Esophagus muscularis mucosa (tissue), 4 donors: ENCODE measurements around the gene PPP1R2C. TPM values are rescaled to one million over a fixed set of nuclear protein-coding genes. Genes with fewer than 3 reads are reported as not detected.

Experiments used
- DNase-seq: peaks from one replicate; pipeline ENCODE4 v3.0.0-alpha.2; 2017; ENCODE audit errors: extremely low spot score
- H3K27ac ChIP-seq, 4 donors: fragments of 200-600 bp; sonication (generic); replicated peaks in 1 of 4; 1 replicate in 3 of 4; 2 replicates in 1 of 4; pipeline ENCODE4 v1.5.1; 2016 to 2019; ENCODE audit warnings: mild to moderate bottlenecking in 1 of 4
- H3K27me3 ChIP-seq, 4 donors: fragments of 200-600 bp; sonication (generic); one replicate each; pipeline versions ENCODE4 v1.5.1 to v1.6.0; 2016 to 2019
- H3K36me3 ChIP-seq, 4 donors: fragments of 200-600 bp; sonication (generic); one replicate each; pipeline ENCODE4 v1.5.1; 2016 to 2019
- H3K4me1 ChIP-seq, 4 donors: fragments of 200-600 bp; sonication (generic); one replicate each; pipeline ENCODE4 v1.5.1; 2016 to 2019
- H3K4me3 ChIP-seq, 4 donors: fragments of 200-600 bp; sonication (generic); 1 replicate in 2 of 4; 2 replicates in 2 of 4; pipeline ENCODE4 v1.5.1; 2016 to 2019; ENCODE audit warnings: mild to moderate bottlenecking in 4 of 4, moderate library complexity in 1 of 4
- H3K9me3 ChIP-seq, 4 donors: fragments of 200-600 bp; sonication (generic); 1 replicate in 3 of 4; 2 replicates in 1 of 4; pipeline ENCODE4 v1.5.1; 2016 to 2019
- EP300 ChIP-seq: sonication (generic); formaldehyde crosslinking; IDR thresholded peaks from one replicate; pipeline ENCODE4 v1.6.1; 2017; ENCODE audit warnings: antibody characterized with exemption
- POLR2A ChIP-seq: fragments of 450-650 bp; IDR thresholded peaks from one replicate; pipeline ENCODE4 v1.6.1; 2017; ENCODE audit warnings: antibody characterized with exemption, moderate library complexity, mild to moderate bottlenecking, low read depth
- POLR2AphosphoS5 ChIP-seq, 2 donors: sonication (generic); formaldehyde crosslinking; IDR thresholded peaks; one replicate each; pipeline ENCODE4 v1.6.1; 2017; ENCODE audit warnings: antibody characterized with exemption in 2 of 2
- WGBS: methylation state at CpG from one replicate; pipeline ENCODE4 v1.1.5; 2018; 5-methylcytosine and 5-hydroxymethylcytosine counted together
- intact Hi-C: fragments of 100-400 bp; cut with DNase I; formaldehyde crosslinking; loops from one replicate; pipeline ENCODE4 v1.15.1; 2023
- total RNA-seq, 4 donors: library from RNA; depleted of rRNA; stranded (reverse); fragments of >200 nt; gene quantifications; one replicate each; pipeline versions ENCODE4 v1.1.0 to v1.2.1, GENCODE V29; 2016
- TF ChIP-seq, protein P1 (sequence below), 3 experiments: fragments of 200-600 bp in 2 of 3; fragments of 450-650 bp in 1 of 3; sonication (generic) in 2 of 3; IDR thresholded peaks; one replicate each; pipeline ENCODE4 v1.5.1; 2017 to 2019; ENCODE audit warnings: antibody characterized with exemption in 3 of 3, mild to moderate bottlenecking in 2 of 3, moderate library complexity in 1 of 3

Gene PPP1R2C
- not detected for total RNA-seq

DNA sequence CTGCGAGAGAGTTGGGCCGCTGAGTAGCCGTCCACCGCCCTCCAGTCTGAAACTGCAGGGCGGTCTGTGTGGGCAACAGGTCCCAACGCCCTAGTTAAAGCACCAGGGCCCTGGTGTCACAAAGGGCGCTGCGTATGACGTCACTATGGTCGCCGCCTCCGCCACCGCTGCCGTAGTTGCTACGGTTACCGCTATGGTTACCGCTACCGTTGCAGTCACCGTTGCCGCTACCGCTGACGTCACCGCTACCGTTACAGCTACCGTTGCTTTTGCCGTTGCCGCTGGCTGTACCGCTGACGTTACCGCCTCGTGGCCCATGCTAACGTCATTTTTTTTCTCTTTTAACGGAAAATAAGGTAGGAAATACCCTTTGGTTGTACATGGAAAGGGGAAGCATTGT is at the start of gene PPP1R2C:
PPP1R2C (minus strand) TSS at position 68 of the 400 bp plus-strand sequence. CDS start 84 bp downstream, outside the sequence.
- peaks cover 0 to 6% (median 0%) of the 10 kb centered on the region in 4 donors for H3K9me3 ChIP-seq
- TF ChIP-seq POLR2A = no peak
- no peak for TF ChIP-seq POLR2AphosphoS5 (IDR thresholded peaks at IDR 0.05)
- TF ChIP-seq, protein P1, sequence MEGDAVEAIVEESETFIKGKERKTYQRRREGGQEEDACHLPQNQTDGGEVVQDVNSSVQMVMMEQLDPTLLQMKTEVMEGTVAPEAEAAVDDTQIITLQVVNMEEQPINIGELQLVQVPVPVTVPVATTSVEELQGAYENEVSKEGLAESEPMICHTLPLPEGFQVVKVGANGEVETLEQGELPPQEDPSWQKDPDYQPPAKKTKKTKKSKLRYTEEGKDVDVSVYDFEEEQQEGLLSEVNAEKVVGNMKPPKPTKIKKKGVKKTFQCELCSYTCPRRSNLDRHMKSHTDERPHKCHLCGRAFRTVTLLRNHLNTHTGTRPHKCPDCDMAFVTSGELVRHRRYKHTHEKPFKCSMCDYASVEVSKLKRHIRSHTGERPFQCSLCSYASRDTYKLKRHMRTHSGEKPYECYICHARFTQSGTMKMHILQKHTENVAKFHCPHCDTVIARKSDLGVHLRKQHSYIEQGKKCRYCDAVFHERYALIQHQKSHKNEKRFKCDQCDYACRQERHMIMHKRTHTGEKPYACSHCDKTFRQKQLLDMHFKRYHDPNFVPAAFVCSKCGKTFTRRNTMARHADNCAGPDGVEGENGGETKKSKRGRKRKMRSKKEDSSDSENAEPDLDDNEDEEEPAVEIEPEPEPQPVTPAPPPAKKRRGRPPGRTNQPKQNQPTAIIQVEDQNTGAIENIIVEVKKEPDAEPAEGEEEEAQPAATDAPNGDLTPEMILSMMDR (IDR thresholded peaks at IDR 0.05) = no peak
- TF ChIP-seq EP300 = no peak
- no peak within 1 kb of the TSS for H3K27ac ChIP-seq
- WGBS = 70% methylated on average over 33 of the region's 33 CpGs
- intact Hi-C loops = no loop called here
- no peaks in the 10 kb centered on the region for H3K36me3 ChIP-seq
- H3K4me1 ChIP-seq = no peaks in the 10 kb centered on the region
- no peak within 1 kb of the TSS for H3K4me3 ChIP-seq
- no peak for DNase-seq
- H3K27me3 ChIP-seq = peaks cover 0 to 6% (median 0%) of the 10 kb centered on the region in 4 donors

- 85% methylated on average over 3 of the region's 3 CpGs for WGBS
- no peak overlapping the region for H3K4me3 ChIP-seq
- H3K4me1 ChIP-seq = no peaks in the 10 kb centered on the region
- intact Hi-C loops = no loop called here
- TF ChIP-seq POLR2AphosphoS5 (IDR thresholded peaks at IDR 0.05) (no peak), POLR2A (no peak), EP300 (no peak)
- TF ChIP-seq, protein P1 (IDR thresholded peaks at IDR 0.05) = no peak
- DNase-seq = no peak
- no peak overlapping the region for H3K27ac ChIP-seq
- H3K9me3 ChIP-seq = peaks cover 0 to 6% (median 0%) of the 10 kb centered on the region in 4 donors
- H3K36me3 ChIP-seq = no peaks in the 10 kb centered on the region
- no peaks in the 10 kb centered on the region for H3K27me3 ChIP-seq
These were observed 47.2 kb upstream of the PPP1R2C start for GRCh38 chrX:42825201-42825600.

DNA sequence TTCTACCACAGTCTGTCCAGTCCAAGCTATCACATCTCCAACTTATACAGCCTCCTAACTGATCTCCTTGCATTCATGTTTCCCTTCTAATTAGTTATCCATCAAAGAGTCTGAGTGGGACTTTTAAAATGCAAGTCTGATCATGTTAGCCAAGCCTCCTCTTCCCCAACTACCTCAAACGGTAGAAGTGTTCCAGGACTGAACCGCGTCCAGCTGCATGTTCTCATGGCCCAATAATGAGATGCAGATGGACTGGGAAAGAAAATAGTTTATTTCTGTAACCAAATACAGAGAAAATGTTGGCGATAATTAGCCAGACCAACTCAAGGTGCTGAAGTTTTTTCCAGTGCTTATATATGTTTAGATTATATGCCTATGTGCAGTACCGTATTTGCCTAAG is 46.6 kb upstream of the PPP1R2C start:
- intact Hi-C loops = no loop called here
- H3K9me3 ChIP-seq = peaks cover 0 to 6% (median 0%) of the 10 kb centered on the region in 4 donors
- no peaks in the 10 kb centered on the region for H3K36me3 ChIP-seq
- no peaks in the 10 kb centered on the region for H3K27me3 ChIP-seq
- no peak overlapping the region for H3K27ac ChIP-seq
- 66% methylated on average over 5 of the region's 5 CpGs for WGBS
- no peak for TF ChIP-seq POLR2A
- TF ChIP-seq, protein P1 (IDR thresholded peaks at IDR 0.05) = no peak
- no peak for TF ChIP-seq EP300
- no peak for TF ChIP-seq POLR2AphosphoS5 (IDR thresholded peaks at IDR 0.05)
- H3K4me3 ChIP-seq = no peak overlapping the region
- no peak for DNase-seq
- no peaks in the 10 kb centered on the region for H3K4me1 ChIP-seq

DNA sequence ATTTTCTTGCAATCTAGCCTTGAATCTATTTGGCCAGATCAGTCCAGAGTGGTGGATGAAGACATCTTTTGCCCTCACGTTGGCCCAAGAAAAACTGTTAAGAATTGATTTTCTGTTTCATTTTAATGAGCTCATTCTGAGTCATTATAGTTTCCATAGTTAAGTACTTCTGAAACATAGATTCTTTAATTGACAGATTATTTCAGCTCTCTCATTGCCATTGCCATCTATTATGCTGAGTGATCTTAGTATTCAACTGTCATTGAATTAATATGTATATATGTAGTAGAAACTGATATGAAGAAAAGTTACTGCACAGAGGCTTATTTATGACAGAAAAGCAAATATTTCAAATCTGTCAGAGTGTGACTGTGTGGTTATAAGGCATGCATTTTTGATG is 45.5 kb upstream of the PPP1R2C start:
- TF ChIP-seq POLR2AphosphoS5 (IDR thresholded peaks at IDR 0.05) = no peak
- no peak for TF ChIP-seq POLR2A
- no peak for TF ChIP-seq EP300
- TF ChIP-seq, protein P1 (IDR thresholded peaks at IDR 0.05) = no peak
- no peak for DNase-seq
- 79% methylated on average over 1 of the region's 1 CpG for WGBS
- Histone ChIP-seq H3K9me3 (peaks cover 0 to 8% (median under 1%) of the 10 kb centered on the region in 4 donors), H3K27ac (no peak overlapping the region), H3K4me1 (no peaks in the 10 kb centered on the region), H3K27me3 (no peaks in the 10 kb centered on the region), H3K36me3 (no peaks in the 10 kb centered on the region), H3K4me3 (no peak overlapping the region)
- intact Hi-C loops = no loop called here
